GM21576 (cell line): ENCODE measurements around the gene C4orf36.

Experiments used
- ATAC-seq: cut with Tn5 transposase; IDR thresholded peaks from one replicate; pipeline ENCODE4 v1.9.1; 2021; ENCODE audit warnings: mild to moderate bottlenecking, moderate library complexity; ENCODE audit not compliant: unreplicated experiment

The C4orf36 gene

GRCh38 chr4:86891762-86892635 lies at the start of gene C4orf36:
C4orf36 (minus strand) TSS chr4:86892422; CDS start chr4:86891520, 902 bp downstream.
- peak; percentile 47 for ATAC-seq

GRCh38 chr4:86940920-86941460 lies 48.8 kb upstream of the C4orf36 start:
- no peak for ATAC-seq

- peak; percentile 58 for ATAC-seq
These were observed 47.7 kb upstream of the C4orf36 start for GRCh38 chr4:86939729-86940575.

GRCh38 chr4:86938771-86939520 lies 46.7 kb upstream of the C4orf36 start:
- ATAC-seq, result no peak

- peak; percentile 32 for ATAC-seq
These were observed 43.9 kb upstream of the C4orf36 start for GRCh38 chr4:86935853-86936733.

GRCh38 chr4:86935566-86935852 lies 43.3 kb upstream of the C4orf36 start:
- ATAC-seq, result no peak

- ATAC-seq, result peak; percentile 42
These were observed 42.7 kb upstream of the C4orf36 start, which contains the start of gene AFF1 for GRCh38 chr4:86934771-86935565. AFF1 (plus strand) TSS chr4:86935011; CDS start chr4:86948534, 13,523 bp downstream.

GRCh38 chr4:86934147-86934770 lies 42.0 kb upstream of the C4orf36 start:
- no peak for ATAC-seq

GRCh38 chr4:86928400-86929255 lies 36.4 kb upstream of the C4orf36 start:
- no peak for ATAC-seq

GRCh38 chr4:86927843-86928395 lies 35.7 kb upstream of the C4orf36 start:
- no peak for ATAC-seq

- ATAC-seq, result no peak
These were observed 34.3 kb upstream of the C4orf36 start for GRCh38 chr4:86926435-86927086.

- ATAC-seq, result no peak
These were observed 32.6 kb upstream of the C4orf36 start for GRCh38 chr4:86924811-86925210.

- ATAC-seq, result no peak
These were observed 29.5 kb upstream of the C4orf36 start for GRCh38 chr4:86921608-86922252.

- ATAC-seq, result no peak
These were observed 27.5 kb upstream of the C4orf36 start for GRCh38 chr4:86919561-86920223.

- ATAC-seq, result no peak
These were observed 26.4 kb upstream of the C4orf36 start for GRCh38 chr4:86918539-86919072.
